Measurements from ENCODE around the gene CNTNAP2.

DNA sequence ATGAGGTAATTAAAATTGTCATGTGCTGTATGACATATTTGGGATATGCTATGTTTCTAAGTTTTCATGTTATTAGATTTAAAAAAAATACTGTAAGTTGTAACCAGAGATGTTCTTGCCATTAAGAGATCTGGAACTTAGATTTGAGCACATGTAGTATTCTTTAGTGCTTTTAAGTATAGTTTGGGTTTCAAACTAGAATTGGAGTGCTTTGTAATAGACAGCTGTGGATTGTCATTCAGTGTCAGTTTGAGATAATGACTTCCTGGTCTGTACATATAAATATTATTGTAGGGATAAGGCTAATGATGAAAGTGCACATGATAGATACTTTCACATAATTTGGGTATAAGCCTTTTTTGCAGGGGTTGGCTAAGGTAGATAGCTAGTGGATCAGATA is 936.2 kb downstream of the CNTNAP2 start:
- TF ChIP-seq EP300 (IDR thresholded peaks at IDR 0.05; ENCODE audit: low read depth in 2 of 2, low read length in 2 of 2) (no peak), EP300 (CRISPR knock-in tag; IDR thresholded peaks at IDR 0.05; ENCODE audit: borderline replicate concordance) (no peak), TEAD2 (CRISPR knock-in tag; IDR thresholded peaks at IDR 0.05) (no peak), ETV5 (CRISPR knock-in tag; IDR thresholded peaks at IDR 0.05; ENCODE audit: borderline replicate concordance) (no peak), TCF12 (IDR thresholded peaks at IDR 0.05) (no peak), TCF12 (CRISPR knock-in tag; IDR thresholded peaks at IDR 0.05) (no peak), CTCF (CRISPR knock-in tag; IDR thresholded peaks at IDR 0.05) (no peak), NCOA2 (CRISPR knock-in tag; IDR thresholded peaks at IDR 0.05) (no peak)
- TF ChIP-seq, protein P1, sequence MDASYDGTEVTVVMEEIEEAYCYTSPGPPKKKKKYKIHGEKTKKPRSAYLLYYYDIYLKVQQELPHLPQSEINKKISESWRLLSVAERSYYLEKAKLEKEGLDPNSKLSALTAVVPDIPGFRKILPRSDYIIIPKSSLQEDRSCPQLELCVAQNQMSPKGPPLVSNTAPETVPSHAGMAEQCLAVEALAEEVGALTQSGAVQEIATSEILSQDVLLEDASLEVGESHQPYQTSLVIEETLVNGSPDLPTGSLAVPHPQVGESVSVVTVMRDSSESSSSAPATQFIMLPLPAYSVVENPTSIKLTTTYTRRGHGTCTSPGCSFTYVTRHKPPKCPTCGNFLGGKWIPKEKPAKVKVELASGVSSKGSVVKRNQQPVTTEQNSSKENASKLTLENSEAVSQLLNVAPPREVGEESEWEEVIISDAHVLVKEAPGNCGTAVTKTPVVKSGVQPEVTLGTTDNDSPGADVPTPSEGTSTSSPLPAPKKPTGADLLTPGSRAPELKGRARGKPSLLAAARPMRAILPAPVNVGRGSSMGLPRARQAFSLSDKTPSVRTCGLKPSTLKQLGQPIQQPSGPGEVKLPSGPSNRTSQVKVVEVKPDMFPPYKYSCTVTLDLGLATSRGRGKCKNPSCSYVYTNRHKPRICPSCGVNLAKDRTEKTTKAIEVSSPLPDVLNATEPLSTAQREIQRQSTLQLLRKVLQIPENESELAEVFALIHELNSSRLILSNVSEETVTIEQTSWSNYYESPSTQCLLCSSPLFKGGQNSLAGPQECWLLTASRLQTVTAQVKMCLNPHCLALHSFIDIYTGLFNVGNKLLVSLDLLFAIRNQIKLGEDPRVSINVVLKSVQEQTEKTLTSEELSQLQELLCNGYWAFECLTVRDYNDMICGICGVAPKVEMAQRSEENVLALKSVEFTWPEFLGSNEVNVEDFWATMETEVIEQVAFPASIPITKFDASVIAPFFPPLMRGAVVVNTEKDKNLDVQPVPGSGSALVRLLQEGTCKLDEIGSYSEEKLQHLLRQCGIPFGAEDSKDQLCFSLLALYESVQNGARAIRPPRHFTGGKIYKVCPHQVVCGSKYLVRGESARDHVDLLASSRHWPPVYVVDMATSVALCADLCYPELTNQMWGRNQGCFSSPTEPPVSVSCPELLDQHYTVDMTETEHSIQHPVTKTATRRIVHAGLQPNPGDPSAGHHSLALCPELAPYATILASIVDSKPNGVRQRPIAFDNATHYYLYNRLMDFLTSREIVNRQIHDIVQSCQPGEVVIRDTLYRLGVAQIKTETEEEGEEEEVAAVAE (CRISPR knock-in tag; IDR thresholded peaks at IDR 0.05; ENCODE audit: borderline replicate concordance), result no peak
- TF ChIP-seq, protein P2, sequence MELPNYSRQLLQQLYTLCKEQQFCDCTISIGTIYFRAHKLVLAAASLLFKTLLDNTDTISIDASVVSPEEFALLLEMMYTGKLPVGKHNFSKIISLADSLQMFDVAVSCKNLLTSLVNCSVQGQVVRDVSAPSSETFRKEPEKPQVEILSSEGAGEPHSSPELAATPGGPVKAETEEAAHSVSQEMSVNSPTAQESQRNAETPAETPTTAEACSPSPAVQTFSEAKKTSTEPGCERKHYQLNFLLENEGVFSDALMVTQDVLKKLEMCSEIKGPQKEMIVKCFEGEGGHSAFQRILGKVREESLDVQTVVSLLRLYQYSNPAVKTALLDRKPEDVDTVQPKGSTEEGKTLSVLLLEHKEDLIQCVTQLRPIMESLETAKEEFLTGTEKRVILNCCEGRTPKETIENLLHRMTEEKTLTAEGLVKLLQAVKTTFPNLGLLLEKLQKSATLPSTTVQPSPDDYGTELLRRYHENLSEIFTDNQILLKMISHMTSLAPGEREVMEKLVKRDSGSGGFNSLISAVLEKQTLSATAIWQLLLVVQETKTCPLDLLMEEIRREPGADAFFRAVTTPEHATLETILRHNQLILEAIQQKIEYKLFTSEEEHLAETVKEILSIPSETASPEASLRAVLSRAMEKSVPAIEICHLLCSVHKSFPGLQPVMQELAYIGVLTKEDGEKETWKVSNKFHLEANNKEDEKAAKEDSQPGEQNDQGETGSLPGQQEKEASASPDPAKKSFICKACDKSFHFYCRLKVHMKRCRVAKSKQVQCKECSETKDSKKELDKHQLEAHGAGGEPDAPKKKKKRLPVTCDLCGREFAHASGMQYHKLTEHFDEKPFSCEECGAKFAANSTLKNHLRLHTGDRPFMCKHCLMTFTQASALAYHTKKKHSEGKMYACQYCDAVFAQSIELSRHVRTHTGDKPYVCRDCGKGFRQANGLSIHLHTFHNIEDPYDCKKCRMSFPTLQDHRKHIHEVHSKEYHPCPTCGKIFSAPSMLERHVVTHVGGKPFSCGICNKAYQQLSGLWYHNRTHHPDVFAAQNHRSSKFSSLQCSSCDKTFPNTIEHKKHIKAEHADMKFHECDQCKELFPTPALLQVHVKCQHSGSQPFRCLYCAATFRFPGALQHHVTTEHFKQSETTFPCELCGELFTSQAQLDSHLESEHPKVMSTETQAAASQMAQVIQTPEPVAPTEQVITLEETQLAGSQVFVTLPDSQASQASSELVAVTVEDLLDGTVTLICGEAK (IDR thresholded peaks at IDR 0.05), result no peak
- TF ChIP-seq, protein P2 (CRISPR knock-in tag; IDR thresholded peaks at IDR 0.05), result no peak
